NCI-H748 (cell line): Measurements from ENCODE around the gene SNX9.
"Not testable (repeated sequence)": the region's sequence is repeated elsewhere in the genome, so short reads cannot be mapped to it uniquely, and the experiment has no call there.

Experiments
- DNase-seq: peaks from one replicate; lab custom pipeline; 2025; ENCODE audit not compliant: unreplicated experiment; lab: John Stamatoyannopoulos, UW

The SNX9 gene

DNA sequence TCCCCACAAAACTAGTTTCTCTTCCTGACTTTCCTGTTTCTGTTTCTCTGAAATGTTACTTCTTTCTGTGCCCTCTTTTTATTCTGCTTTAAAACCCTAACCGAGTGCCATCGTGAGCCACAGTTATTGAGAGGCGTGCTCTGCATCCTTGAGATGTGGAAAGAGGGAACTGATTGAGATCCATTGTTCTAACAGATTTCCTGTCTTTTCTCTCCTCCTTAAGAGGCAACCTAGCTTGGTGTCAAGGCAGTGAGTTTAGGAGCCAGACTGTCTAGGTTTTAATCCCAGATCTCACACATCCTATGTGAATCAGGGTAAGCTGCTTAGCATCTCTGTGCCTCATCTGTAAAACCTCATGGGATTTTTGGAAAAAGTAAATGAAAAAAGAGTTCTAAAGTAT, 57.5 kb downstream of the SNX9 start:
- no peak for DNase-seq

DNA sequence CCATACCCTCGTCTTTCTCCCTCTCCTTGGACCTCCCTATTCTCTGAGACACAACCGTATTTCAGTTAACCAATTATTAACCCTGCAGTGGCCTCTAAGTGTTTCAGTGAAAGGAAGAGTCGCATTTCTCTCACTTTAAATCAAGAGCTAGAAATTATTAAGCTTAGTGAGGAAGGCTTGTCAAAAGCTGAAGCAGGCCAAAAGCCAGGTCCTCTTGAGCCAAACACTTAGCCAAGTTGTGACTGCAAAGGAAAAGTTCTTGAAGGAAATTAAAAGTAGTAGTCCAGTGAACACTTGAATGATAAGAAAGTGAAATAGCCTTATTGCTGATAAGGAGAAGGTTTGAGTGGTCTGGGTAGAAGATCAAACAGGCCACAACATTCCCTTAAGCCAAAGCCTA, 58.3 kb downstream of the SNX9 start:
- no peak for DNase-seq

DNA sequence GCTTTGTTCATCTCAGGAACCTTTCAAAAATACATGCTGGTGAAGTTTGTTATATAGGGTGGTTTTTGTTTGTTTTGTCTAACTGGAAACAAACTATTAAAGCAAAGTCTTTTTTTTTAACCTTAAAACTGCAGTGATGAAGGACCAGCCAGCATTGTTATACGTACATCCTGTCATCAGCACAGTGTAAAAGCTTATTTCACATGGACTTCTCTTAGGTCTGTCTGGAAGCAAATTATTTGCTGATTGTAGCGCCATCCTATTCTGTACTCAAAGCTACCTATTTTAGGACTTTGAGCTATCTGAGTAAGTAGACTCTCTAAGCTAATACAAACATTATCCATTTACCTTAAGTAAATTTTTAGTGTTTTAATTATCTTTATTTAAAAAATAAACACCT, 61.7 kb downstream of the SNX9 start:
- DNase-seq = peak; percentile 30

DNA sequence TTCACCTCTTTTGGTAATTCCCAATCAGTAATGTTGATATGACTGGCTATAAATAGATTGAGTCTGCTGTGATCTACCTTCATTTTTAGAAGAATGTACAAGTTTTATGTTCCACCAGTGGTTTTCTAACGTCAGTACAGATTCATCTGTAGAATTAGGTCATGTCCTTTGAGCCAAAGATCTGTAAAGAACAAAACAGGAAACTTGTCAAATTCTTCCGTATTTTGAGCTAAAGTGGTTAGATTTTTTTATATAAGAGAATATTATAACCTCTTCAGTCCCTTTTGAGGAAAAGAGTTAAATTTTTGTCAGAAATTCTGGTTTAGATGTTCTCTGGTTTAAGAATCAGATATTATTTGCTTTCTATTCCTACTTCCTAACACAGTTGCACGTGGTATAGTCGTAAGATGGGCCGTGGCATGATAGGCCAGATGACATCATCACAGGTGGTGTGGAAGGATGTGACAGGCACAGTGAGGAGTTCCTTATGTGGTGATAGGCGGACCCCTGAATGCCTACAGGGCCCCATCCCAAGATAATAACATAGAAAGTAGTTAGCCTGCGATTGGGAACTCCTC, 62.3 kb downstream of the SNX9 start:
- DNase-seq = no peak

DNA sequence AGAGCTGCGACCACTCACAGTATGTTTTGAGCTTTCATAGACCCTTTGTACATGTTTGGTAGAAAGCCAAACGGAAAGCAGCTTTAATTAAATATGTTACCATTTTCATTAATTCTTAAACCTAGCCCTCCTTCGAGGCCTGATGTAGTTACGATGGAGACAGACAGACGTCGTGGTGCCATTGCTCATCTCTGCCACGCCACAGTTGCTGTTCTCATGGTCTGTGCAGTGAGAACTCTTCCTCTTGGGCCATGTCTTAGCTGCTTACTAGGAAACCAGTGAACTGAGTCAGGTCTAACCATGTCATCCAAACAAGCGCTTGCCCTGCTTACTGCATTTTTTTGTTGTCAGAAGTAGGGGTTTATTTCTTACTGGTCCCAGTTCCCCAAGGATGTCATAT, 62.8 kb downstream of the SNX9 start:
- DNase-seq = no peak

DNA sequence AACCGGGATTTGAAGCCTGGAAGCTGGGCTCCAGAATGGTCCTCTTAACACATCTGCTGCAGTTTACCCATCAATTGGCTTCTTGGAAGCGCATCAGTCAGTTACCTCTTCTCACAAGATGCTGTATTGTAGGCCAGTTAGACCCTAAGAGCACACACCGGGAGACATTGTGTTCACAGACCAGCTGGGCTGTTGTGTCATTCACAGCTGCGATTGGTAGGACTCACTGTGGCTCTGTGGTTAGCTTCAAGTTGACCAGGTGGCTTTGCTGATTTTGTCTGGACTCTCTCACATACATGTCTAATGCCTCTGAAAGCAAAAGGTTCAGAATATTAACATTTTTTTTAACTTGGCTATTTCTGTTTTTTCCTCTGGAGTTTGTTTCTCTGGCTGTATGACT, 64.8 kb downstream of the SNX9 start:
- no peak for DNase-seq

DNA sequence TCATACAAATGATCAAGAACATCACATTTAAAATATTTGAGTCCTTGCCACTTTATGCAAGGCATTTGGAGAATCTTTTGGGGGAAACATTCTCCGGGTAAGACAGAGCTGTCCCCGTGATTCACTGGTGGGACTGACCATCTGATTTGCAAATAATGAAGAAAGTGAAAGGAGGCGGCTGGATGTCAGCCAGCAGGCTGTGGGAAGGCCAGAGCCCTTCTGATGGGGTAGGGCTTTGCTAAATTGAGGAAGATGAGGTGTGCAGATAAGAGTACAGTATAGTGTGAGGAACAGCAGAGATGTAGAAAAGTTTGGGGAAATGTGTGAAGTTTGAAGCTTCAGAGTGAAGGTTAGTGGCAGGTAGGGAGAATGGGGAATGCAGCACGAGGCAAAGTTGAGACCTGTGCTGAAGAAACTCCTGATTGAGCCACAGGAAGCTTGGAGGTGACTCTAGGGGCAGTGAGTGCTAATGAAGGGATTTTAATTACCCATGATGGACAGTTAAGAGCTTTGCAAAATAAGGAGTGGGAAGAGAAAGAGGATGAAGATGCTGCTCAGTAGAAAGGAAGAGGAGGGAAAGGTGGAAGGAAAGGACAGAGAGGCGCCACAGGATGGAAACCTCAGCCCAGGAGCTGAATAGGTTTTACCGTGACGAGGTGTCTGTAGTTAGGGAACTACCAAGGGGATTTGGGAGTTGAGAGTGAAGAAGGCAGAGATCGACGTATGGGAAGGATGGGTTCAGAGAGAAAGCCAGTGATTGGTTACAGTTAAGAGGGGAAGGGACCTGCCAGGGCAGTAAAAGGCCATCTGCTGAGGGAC, 68.7 kb downstream of the SNX9 start:
- DNase-seq = no peak

DNA sequence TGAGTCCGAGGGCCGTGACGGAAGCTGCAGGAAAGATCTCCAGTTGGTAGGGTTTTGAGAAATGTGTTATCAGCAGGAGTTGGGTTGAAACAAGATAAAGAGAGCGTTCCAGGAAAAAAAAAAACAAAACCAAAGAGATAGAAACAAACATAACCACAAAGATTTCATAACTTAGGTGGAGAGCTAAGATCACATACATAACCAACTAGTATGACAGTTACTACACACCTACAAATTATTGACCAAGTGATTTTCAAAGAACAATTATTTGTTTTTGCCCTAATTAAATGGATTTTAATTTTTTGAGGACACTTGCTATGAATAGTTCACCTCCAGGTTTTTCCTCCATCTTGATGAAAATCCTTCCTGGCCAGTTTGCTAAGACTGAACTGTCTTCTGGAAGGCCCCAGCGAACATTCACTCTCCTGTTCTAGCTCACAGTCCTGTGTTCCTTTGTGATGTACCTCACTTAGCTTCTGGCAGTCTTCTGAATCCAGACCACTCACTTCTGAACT, 69.4 kb downstream of the SNX9 start:
- DNase-seq = no peak

DNA sequence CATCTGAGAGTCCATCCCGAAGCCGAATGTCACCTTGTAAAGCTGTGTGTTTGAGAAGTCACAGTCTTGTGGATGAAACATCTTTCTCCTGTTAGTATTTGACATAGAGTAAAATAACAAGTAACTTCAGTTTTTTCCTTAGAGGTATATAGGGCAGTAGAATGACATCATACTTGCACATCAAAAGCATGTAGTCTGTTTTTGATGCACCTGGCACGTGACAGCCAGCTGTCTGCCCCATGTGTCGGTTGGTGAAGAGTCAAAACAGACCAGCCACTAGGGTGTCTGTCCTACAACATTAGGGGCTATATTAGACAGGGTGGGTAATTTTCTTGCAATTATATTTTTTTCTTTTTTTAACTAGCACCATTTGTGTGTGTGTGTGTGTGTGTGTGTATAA, 70.2 kb downstream of the SNX9 start:
- no peak for DNase-seq

DNA sequence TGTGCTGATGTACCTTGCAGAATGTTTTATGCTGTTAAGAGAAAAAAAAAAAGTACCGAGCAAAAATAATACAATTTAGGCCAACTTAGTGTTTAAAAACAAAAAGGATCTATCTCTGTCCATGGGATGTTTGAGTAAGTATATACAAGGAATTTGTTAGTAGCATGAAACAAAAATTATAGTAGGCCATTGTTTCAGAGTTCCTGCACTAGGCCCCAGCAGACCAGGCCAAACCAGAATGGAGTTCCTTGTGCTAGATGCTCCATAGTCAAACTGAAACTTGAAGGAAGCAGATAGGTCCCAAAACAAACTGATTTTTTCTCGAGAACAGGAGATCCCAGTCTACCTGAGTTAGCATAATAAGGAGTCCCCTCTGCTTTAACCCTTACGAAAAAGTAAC, 72.5 kb downstream of the SNX9 start:
- no peak for DNase-seq

DNA sequence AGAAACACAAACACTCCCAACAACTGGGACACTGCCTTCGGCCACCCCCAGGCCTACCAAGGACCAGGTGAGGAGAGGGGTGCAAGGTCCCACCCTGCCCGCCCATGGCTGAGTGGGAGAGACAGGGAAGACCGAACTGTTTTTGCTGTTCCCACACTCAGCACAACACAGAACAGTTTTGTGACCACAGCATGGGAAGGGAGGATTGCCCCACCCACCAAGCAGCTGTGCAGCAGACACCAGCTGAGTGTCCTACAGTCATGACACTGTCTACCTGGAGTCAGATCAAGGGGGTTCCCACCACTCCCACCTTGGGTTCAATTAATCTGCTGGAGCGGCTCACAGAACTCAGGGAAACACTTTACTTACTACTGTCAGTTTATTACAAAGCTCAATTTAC, 73.9 kb downstream of the SNX9 start:
- no peak for DNase-seq

DNA sequence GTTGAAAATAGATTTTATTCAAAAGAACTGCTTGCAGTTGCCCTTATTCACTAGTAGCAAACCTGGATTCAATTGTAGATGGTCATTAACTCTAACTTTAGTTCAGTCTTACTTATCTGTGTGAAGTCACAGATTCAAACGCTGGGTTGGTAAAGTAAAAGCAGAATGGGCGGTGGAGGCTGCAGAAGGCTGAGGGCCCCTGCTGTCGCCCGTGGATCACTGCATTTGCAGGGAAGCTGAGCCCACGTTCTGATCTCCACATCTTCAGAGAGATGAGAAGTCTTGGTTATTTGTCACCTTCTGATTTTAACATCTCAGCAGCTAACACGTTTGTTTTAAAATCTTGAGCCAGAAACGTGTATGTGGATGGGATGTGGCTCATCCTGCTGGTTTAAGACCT, 75.1 kb downstream of the SNX9 start:
- DNase-seq = no peak

DNA sequence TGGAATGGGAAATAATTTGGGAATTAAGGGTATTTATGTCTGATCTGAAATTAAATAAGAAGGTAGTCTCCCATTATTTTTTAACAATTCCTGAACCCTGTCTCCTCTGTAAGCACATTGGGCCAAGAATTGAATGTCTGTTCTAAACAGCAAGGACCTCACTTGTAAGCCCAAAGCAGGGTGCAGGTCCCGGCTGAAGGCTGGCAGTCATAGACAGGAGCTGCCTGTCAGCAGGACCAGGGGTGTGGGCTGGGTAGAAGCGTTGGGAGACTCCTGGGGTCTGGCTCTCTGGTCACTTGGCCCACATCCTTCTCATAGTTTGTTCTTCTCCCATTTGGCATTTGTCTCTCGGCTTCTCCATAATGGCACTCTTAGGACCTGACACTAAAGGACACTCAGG, 75.6 kb downstream of the SNX9 start:
- no peak for DNase-seq

DNA sequence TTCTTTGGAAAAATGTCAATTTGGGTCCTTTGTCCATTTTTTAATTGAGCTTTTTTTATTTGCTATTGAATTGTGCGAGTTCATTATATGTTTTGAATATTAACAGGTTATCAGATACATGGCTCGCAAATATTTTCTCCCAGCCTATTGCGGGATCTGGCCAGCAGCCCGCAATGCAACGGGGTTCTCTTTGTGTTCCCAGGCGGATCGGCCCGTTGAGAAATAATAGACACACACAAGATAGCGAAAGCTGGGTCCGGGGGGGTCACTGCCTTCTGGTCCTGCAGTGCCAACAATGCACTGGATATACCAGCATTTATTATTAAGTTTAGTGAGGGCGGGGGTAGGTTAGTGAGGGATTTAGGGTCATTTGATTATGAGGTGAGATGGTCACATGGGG, 77.2 kb downstream of the SNX9 start:
- not testable (repeated sequence) for DNase-seq

DNA sequence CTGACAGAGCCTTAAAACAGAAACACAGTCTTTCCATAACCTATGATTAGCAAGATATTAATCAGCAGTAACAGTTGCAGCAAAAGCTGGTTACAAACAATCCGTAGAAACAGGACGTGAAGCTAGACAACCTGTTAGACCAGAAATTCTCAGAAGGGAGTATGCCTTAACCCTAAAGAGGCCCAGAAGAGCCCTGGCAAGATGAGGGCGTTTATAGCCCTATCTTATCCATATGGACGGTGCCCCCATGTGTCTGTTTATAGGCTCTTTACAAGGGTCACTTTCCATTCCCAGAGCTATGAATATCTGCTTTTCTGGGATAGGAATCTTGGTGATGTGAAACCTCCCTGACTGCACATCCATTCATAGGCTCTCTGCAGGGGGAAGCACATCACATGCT, 77.7 kb downstream of the SNX9 start:
- not testable (repeated sequence) for DNase-seq

DNA sequence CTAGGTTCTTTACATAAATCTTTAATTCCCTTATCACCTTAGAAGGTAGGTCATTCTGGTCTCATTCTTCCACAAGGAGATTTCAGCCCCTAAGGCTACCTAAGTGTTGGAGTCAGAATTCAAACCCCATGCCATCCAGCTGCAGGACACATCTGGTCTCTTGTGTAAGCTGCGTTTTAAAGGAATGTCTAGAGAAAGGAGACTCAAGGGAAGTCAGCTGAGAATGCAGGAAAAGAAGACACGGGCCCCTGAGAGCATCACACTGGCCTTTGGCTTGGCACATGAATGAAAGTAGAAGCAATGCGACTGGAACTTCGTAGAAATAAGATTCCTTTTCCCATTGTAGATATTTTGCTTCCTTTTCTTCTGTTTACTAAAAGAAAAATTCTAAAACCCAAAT, 82.0 kb downstream of the SNX9 start:
- DNase-seq = no peak

DNA sequence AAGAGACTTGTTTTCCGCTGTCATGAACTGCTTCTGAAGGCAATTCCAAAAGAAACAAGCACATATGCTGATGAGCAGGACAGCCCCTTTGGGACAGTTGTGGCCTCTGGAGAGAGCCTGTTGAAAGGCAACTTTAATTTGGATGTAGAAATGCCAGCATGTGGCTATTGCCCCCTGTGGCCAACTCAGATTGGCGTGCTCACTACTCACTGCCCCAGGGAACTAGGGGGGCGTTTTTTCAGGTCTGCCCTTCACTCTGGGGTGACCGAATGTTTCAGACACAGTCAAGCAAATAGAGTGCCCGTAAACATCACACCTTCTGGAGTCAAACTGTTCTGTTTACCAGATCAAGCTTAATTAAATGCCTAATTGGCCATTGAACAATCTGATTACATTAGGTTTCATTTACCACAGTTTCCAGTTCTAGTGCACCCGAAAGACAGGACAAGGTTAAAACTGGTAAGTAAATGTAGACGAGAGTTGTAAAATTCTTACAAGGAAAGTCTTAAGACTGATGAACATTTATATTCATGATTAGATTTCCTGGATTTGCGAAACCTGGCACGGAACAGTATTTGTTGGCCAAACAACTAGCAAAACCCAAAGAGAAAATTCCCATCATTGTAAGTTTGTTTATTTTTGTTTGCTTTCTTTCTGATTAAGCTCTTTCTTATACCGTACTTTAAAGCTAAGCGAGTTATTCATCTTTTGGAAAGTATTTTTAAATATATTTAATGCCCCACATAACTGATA, 82.7 kb downstream of the SNX9 start:
- DNase-seq = no peak

DNA sequence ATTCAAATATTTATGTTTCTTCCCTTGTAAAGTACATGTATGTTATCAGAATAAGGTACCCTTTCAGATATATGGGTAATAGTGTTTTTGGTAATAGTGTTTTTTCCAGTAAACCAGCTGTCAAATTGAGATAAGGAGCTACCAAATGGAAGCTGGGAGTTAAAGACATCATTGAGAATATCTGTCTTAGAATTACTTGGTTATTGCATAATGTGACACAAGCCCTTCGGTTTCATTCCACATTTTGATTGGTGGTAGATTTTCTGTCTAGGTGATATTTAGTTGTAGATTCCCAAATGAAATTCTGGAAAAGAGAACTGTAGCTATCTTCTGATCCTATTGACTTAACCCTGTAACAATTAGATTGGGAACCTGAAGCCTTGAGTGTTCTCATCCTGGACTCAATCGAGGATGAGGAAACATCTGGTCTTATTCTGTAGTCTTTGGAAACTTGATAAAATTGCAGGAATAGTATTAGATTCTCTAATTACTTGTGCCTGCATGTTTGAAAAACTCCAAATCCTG, 83.6 kb downstream of the SNX9 start:
- no peak for DNase-seq

DNA sequence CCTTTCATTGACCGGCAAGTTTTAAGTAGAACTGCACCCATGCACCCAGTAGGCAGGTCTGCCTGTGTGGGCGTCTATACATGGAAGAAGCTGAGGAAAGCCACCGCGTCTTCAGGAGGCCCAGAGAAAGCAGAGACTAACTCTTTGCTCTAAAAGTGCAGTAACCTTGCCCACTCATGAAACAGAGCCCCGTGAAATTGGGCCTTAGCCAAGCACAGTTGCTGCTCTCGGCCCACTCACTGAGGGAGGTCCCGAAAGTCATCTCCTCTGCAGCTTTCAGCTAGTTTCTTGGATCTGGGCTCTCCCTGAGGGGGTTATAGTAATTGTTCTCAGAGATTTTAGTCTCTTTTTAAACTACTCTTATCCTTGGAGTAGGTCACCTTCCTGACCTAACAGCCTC, 84.6 kb downstream of the SNX9 start:
- no peak for DNase-seq

DNA sequence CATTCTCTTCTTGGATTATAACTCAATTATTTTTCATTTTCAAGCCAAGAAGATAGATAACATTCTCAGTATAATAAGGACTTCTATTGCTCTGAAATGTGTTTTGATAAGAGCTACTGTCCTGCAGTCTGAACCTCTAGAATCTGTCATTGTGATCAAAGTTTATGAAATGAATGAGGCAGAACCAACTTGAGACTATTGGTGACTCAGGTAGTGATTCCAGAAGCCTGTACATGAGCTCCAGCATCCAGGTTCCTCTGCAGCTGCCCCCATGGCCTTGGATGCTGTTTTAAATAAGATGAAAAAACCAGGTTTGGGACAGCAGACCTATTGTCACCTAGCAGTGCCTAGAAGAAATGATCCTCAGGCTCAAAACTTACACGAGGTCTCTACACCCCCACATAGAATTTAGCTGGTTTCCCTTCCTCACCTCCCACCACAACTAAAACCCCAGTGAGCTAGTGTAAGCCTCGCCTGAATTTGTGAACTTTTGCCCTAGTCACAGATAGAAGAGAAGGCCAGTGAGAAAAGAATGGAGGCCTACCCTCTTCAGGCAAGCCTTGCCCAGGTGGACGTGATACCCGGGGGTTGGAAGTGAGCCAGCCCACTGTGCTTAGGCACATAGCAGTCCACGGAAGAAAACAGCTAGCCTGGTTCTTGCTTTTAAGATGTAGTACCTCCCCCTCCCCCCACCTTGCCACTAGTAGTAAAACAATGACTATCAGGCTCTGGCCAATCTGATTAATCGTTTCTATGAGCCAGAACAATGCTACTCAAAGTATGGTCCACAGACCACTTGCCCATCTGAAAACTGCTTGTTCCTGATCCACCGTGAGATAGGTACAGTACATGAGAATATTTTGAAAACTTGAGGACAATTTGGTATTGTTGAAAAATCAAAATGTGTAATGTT, 85.6 kb downstream of the SNX9 start:
- no peak for DNase-seq

DNA sequence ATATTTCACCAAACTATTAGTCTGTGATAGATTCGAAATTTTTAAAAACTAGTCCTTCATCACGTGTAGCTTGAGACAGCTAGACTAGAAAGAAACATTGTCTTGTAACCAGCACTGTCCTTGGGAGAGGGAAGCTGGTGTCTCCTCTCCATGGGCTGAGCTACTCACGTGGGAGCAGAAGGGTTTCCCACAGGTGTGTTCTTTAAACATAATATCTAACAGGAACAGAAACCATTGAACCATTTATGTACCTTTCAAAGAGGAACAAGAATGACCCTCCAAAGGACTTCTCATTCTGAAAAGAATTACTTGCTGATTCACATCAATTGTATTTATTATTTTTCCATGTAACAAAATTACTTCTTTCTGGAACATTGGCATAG, 86.2 kb downstream of the SNX9 start:
- no peak for DNase-seq
